AG04449 (cell line): ENCODE results near the gene RING1.

Experiments used
- CTCF ChIA-PET: fragments of 350-600 bp; formaldehyde crosslinking; extraction: SDS; loops from one replicate; lab custom pipeline; 2021; ENCODE audit warnings: antibody characterized with exemption; lab: Yijun Ruan, JAX
- POLR2A ChIA-PET: fragments of 400-600, 350-600 bp; formaldehyde crosslinking; extraction: SDS; loops from one replicate; lab custom pipeline; 2020; ENCODE audit warnings: antibody characterized with exemption, inconsistent platforms; lab: Yijun Ruan, JAX
- DNase-seq: peaks from one replicate; pipeline ENCODE4 v3.0.0-alpha.2; 2010; ENCODE audit warnings: low read depth, low spot score
- H3K4me3 ChIP-seq: 2 replicates; pipeline ENCODE4 v1.5.1; 2011; ENCODE audit warnings: low read depth, mild to moderate bottlenecking, control low read depth, low read length
- CTCF ChIP-seq: IDR thresholded peaks from one replicate; pipeline ENCODE4 v1.5.1; 2011; ENCODE audit warnings: mild to moderate bottlenecking, moderate library complexity, low read length, control low read depth, inconsistent platforms; ENCODE audit not compliant: insufficient read depth; ENCODE audit errors: missing control alignments

Gene RING1

DNA sequence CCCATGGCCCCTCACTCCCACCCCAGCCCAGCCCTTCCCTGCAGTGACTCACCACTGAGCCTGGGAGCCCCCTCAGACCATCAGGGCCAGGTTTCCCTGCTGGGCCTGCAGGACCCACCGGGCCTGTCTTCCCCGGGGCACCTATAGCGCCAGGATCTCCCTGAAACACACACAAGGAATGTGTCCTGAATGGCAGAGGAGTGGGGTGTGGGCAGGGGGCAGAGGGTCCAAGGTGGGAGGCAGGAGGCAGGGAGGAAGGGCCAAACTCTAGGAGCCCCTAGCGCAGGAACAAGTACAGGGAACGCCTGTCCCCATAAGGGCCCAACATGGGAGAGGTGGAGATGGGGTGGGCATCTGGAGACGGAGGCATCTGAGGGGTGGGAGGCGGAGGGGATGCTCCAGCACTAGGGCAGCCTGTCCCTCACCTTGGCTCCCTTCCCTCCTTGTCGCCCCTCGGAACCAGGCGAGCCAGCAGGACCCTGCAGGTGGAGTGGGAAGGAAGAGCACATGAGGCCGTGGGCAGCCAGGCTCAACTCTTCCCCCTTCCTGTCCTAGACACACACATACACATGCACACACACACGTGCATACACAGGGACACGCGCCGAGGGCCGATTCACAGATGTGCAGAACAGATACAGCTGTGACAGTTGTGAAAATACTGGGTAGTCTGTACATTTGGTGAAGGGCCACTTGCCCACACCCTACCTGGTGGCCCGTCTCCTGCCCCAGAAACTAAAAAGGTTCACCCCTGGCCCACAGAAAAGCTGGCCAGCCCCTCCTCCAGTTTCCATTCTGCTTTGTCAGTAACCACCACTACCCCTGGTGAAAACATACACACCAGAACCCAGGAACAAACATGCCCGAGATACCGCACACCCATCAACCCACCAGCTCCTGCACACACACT, 40.7 kb upstream of the RING1 start:
- no peak overlapping the region for H3K4me3 ChIP-seq
- CTCF ChIA-PET: interaction anchor here (1.0 kb wide), 1 partner anchor 81 kb away, joined by 3 read pairs; no protein-coding TSS in a partner anchor
- DNase-seq: no peak
- TF ChIP-seq CTCF: no peak
- POLR2A ChIA-PET: no interaction called here

- DNase-seq: no peak
- CTCF ChIA-PET: interaction anchor here (1.0 kb wide), 1 partner anchor 80 kb away, joined by 3 read pairs; no protein-coding TSS in a partner anchor
Measured at GRCh38 chr6:33168284-33168601, 40.1 kb upstream of the RING1 start.

GRCh38 chr6:33168639-33169038, 39.7 kb upstream of the RING1 start:
- TF ChIP-seq CTCF: no peak
- no peak overlapping the region for H3K4me3 ChIP-seq
- ChIA-PET POLR2A (no interaction called here), CTCF (interaction anchor here (1.0 kb wide), 1 partner anchor 80 kb away, joined by 3 read pairs; no protein-coding TSS in a partner anchor)
- no peak for DNase-seq

More at GRCh38 chr6:33168284-33168601, 40.1 kb upstream of the RING1 start:
- TF ChIP-seq CTCF: no peak
- POLR2A ChIA-PET: no interaction called here
- H3K4me3 ChIP-seq: no peak overlapping the region

GRCh38 chr6:33169291-33170175, 38.8 kb upstream of the RING1 start:
- DNase-seq: no peak
- TF ChIP-seq CTCF: no peak
- ChIA-PET POLR2A (no interaction called here), CTCF (no interaction called here)
- no peak overlapping the region for H3K4me3 ChIP-seq

GRCh38 chr6:33170176-33171015, 37.9 kb upstream of the RING1 start:
- DNase-seq: no peak
- ChIA-PET CTCF (interaction anchor here (1.0 kb wide), 1 partner anchor 8 kb away, joined by 4 read pairs; no protein-coding TSS in a partner anchor), POLR2A (no interaction called here)
- H3K4me3 ChIP-seq: no peak overlapping the region
- no peak for TF ChIP-seq CTCF
